G401.6 (cell line): ENCODE results near the gene TRRAP.
"Not testable (repeated sequence)": the region's sequence is repeated elsewhere in the genome, so short reads cannot be mapped to it uniquely, and the experiment has no call there.

Experiments used
- FAIRE-seq: peaks from 2 replicates; lab custom pipeline; 2012; peaks lifted over from hg19 to GRCh38; lab: Jason Lieb, UNC

Gene TRRAP

GRCh38 chr7:99031496-99031895, 153.2 kb downstream of the TRRAP start:
- no peak for FAIRE-seq

- FAIRE-seq, result no peak
Observed at GRCh38 chr7:99032928-99033327, 154.6 kb downstream of the TRRAP start.

GRCh38 chr7:99033765-99034164, 155.4 kb downstream of the TRRAP start:
- FAIRE-seq, result no peak

GRCh38 chr7:99034932-99035722, 156.8 kb downstream of the TRRAP start:
- FAIRE-seq, result no peak

GRCh38 chr7:99035723-99036545, 157.6 kb downstream of the TRRAP start:
- FAIRE-seq, result no peak

- no peak for FAIRE-seq
Observed at GRCh38 chr7:99036546-99037111, 158.3 kb downstream of the TRRAP start.

- FAIRE-seq, result no peak
Observed at GRCh38 chr7:99037327-99037940, 159.1 kb downstream of the TRRAP start.

GRCh38 chr7:99038086-99038855, 159.9 kb downstream of the TRRAP start:
- no peak for FAIRE-seq

- no peak for FAIRE-seq
Observed at GRCh38 chr7:99039384-99039891, 161.1 kb downstream of the TRRAP start.

GRCh38 chr7:99040104-99040958, 162.0 kb downstream of the TRRAP start:
- peak; percentile 8 for FAIRE-seq

GRCh38 chr7:99041526-99041925, 163.2 kb downstream of the TRRAP start:
- no peak for FAIRE-seq

- no peak for FAIRE-seq
Observed at GRCh38 chr7:99042957-99043356, 164.6 kb downstream of the TRRAP start.

GRCh38 chr7:99044858-99045257, 166.5 kb downstream of the TRRAP start:
- not testable (repeated sequence) for FAIRE-seq

GRCh38 chr7:99046262-99046661, 167.9 kb downstream of the TRRAP start:
- not testable (repeated sequence) for FAIRE-seq

- no peak for FAIRE-seq
Observed at GRCh38 chr7:99046722-99047121, 168.4 kb downstream of the TRRAP start.

GRCh38 chr7:99047526-99048077, 169.3 kb downstream of the TRRAP start:
- no peak for FAIRE-seq

GRCh38 chr7:99050971-99051370, 172.6 kb downstream of the TRRAP start:
- no peak for FAIRE-seq

GRCh38 chr7:99054781-99055180, 176.4 kb downstream of the TRRAP start:
- no peak for FAIRE-seq

- FAIRE-seq, result no peak
Observed at GRCh38 chr7:99061001-99061776, 182.9 kb downstream of the TRRAP start.
